ENCODE measurements around the gene AKAP10.
"Not testable (repeated sequence)": the region's sequence is repeated elsewhere in the genome, so short reads cannot be mapped to it uniquely, and the experiment has no call there.

AKAP10 gene

DNA sequence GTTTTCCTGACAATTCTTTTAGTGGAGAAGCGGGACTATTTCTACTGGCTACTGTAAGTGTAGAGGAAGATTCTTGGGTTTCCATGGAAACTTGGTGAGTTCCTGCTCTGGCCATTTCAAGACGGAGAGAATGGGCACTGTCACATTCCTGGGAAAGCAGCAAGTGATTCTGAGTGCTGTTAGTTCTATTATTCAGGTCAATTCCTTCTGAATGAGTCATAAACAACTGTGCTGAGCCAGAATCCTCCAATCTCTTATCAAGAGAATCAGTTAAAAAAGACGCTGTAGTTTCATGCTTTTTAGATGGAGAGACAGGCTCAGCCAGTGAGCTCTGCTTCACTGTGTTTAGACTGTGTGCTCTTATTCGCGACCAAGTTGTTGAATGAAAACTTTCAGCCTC is 19.6 kb downstream of the AKAP10 start:
- H3K4me3 ChIP-seq (ENCODE audit: low read depth, low read length) = no peak overlapping the region
- no peak for DNase-seq
- H3K9me3 ChIP-seq = no peaks in the 10 kb centered on the region
- TF ChIP-seq, protein P1, sequence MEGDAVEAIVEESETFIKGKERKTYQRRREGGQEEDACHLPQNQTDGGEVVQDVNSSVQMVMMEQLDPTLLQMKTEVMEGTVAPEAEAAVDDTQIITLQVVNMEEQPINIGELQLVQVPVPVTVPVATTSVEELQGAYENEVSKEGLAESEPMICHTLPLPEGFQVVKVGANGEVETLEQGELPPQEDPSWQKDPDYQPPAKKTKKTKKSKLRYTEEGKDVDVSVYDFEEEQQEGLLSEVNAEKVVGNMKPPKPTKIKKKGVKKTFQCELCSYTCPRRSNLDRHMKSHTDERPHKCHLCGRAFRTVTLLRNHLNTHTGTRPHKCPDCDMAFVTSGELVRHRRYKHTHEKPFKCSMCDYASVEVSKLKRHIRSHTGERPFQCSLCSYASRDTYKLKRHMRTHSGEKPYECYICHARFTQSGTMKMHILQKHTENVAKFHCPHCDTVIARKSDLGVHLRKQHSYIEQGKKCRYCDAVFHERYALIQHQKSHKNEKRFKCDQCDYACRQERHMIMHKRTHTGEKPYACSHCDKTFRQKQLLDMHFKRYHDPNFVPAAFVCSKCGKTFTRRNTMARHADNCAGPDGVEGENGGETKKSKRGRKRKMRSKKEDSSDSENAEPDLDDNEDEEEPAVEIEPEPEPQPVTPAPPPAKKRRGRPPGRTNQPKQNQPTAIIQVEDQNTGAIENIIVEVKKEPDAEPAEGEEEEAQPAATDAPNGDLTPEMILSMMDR (IDR thresholded peaks at IDR 0.05; ENCODE audit: low read depth, low read length) = no peak
- no peaks in the 10 kb centered on the region; the same call in 1 of the 2 replicates for H3K36me3 ChIP-seq
- H3K27me3 ChIP-seq = no peaks in the 10 kb centered on the region
- H3K4me1 ChIP-seq = no peaks in the 10 kb centered on the region

DNA sequence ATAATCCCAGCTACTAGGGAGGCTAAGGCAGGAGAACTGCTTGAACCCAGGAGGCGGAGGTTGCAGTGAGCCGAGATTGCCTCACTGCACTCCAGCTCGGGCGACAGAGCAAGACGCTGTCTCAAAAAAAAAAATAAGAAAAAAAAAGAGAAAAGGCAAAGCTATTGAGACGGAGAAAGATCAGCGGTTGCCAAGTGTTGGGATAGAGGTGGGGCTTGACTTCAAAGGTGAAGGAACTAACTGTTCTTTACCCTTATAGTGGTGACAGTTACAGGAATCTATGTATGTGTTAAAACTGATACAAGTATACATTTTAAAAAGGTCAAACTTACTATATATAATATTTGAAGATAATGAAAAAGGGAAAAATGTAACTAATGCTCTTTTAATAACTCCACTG is 22.5 kb downstream of the AKAP10 start:
- H3K27me3 ChIP-seq = no peaks in the 10 kb centered on the region
- no peak for DNase-seq
- no peaks in the 10 kb centered on the region for H3K4me1 ChIP-seq
- H3K9me3 ChIP-seq = no peaks in the 10 kb centered on the region
- no peak overlapping the region for H3K4me3 ChIP-seq (ENCODE audit: low read depth, low read length)
- no peaks in the 10 kb centered on the region; the same call in 1 of the 2 replicates for H3K36me3 ChIP-seq
- TF ChIP-seq, protein P1 (IDR thresholded peaks at IDR 0.05; ENCODE audit: low read depth, low read length) = no peak

DNA sequence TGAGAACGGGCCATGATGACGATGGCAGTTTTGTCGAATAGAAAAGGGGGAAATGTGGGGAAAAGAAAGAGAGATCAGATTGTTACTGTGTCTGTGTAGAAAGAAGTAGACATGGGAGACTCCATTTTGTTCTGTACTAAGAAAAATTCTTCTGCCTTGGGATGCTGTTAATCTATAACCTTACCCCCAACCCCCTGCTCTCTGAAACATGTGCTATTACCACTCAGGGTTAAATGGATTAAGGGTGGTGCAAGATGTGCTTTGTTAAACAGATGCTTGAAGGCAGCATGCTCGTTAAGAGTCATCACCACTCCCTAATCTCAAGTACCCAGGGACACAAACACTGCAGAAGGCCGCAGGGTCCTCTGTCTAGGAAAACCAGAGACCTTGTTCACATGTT is 26.2 kb downstream of the AKAP10 start:
- not testable (repeated sequence) for H3K36me3 ChIP-seq; H3K9me3 ChIP-seq; H3K27me3 ChIP-seq; DNase-seq; H3K4me3 ChIP-seq (ENCODE audit: low read depth, low read length); H3K4me1 ChIP-seq

DNA sequence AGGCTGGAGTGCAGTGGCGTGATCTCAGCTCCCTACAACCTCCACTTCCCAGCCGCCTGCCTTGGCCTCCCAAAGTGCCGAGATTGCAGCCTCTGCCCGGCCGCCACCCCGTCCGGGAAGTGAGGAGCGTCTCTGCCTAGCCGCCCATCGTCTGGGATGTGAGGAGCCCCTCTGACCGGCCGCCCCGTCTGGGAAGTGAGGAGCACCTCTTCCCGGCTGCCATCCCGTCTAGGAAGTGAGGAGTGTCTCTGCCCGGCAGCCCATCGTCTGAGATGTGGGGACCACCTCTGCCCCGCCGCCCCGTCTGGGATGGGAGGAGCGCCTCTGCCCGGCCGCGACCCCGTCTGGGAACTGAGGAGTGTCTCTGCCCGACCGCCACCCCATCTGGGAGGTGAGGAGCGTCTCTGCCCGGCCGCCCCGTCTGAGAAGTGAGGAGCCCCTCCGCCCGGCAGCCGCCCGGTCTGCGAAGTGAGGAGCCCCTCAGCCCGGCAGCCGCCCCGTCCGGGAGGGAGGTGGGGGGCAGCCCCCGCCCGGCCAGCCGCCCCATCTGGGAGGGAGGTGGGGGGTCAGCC is 26.9 kb downstream of the AKAP10 start:
- H3K27me3 ChIP-seq; H3K9me3 ChIP-seq; H3K36me3 ChIP-seq; DNase-seq; H3K4me3 ChIP-seq (ENCODE audit: low read depth, low read length); H3K4me1 ChIP-seq: not testable (repeated sequence)

DNA sequence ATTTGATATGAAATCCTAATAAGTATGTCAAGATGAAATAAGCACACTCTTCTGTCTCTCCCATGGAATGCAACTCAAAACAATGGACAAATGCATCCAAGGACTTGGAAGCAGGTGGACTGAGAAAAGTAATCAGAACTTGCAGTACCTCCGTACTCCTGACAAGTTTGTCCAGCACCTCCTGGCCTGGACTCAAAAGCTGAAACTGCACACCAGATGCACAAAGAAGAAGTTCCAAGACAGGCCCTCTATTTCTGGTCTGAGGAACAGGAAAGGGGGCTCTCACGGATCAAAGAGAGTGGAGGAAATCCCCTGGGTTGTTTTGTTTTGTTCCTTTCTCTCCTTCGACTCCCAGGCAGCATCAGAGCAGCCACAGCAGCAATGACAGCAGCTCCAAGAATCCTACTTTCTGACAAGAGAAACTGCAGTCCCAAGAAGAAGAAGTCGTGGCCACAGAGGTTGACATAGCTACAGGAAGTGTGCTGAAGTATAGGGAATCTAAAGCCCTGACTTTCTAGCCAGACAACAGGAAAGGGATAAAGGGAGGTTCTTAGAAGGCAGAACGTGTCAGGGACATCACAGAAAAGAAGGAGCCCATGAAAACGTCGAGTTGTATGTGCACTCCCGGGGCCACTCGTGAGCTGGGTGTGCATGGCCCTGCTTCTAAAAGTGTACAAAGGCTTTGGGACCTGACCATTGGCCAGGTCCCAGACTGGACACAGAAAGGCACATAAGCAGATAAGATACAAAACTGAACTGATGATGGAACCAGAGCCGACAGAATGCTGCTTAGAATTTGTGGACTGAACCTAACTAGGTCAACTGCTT is 29.3 kb downstream of the AKAP10 start:
- Histone ChIP-seq H3K9me3 (no peaks in the 10 kb centered on the region), H3K36me3 (no peaks in the 10 kb centered on the region), H3K27me3 (no peaks in the 10 kb centered on the region), H3K4me1 (no peaks in the 10 kb centered on the region), H3K4me3 (ENCODE audit: low read depth, low read length) (no peak overlapping the region)
- TF ChIP-seq, protein P1 (IDR thresholded peaks at IDR 0.05; ENCODE audit: low read depth, low read length) = no peak
- DNase-seq = no peak

DNA sequence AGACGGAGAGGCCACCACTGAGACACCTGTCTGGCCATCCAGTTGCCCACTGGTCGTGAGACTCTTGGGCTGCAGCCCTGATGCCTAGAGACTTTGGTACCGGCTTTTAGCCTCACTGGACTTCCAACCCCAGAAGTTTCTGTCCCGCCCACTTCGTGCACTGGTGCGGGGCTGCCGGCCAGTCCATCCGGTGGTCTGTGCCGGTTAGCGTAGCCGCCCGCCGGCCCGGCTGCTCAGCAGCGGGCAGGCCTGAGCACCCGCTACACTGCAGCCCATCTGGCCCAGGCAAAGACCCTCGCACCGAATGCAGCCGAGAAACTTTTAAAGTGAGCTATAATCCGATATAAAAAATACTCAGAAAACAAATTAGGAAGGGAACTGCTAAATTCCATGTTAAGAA is 30.7 kb downstream of the AKAP10 start:
- Histone ChIP-seq H3K9me3 (no peaks in the 10 kb centered on the region), H3K36me3 (no peaks in the 10 kb centered on the region)

More for the DNA sequence above, 30.7 kb downstream of the AKAP10 start:
- Histone ChIP-seq H3K27me3 (no peaks in the 10 kb centered on the region), H3K4me1 (no peaks in the 10 kb centered on the region), H3K4me3 (ENCODE audit: low read depth, low read length) (no peak overlapping the region)
- TF ChIP-seq, protein P1 (IDR thresholded peaks at IDR 0.05; ENCODE audit: low read depth, low read length) = no peak
- DNase-seq = no peak
